Hypothalamus (tissue), 51 donors: ENCODE results near the gene TNRC6A.
"Not testable (repeated sequence)": the region's sequence is repeated elsewhere in the genome, so short reads cannot be mapped to it uniquely, and the experiment has no call there.

ENCODE experiments used
- DNase-seq, 51 donors: peaks; one replicate each; lab custom pipeline; 2025; lab: John Stamatoyannopoulos, UW

Gene TNRC6A

DNA sequence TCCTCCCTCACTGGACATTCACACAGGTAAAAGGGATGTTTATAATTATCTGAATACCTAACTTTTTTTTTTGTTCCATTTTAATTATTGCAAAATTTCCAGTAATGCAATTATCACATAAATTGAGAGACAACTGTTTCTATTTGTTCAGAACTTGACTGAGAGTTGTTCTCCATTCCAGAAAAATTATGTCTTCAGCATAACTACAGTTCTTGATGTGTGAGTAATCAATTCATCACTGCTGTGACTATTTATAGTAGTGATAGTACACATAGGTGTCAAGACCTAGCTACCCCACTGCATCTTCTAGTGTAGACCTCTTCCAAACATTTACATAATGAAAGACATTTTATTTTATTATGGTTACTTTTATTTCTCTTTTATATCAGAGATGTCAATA is 5.8 kb upstream of the TNRC6A start:
- DNase-seq = no peak

- no peak for DNase-seq
Observed at GRCh38 chr16:24728011-24728410, 1.4 kb upstream of the TNRC6A start.

- DNase-seq = peak in 2 of 51 donors; percentile 31 to 74
Observed at GRCh38 chr16:24728891-24729242, 584 bp upstream of the TNRC6A start.

DNA sequence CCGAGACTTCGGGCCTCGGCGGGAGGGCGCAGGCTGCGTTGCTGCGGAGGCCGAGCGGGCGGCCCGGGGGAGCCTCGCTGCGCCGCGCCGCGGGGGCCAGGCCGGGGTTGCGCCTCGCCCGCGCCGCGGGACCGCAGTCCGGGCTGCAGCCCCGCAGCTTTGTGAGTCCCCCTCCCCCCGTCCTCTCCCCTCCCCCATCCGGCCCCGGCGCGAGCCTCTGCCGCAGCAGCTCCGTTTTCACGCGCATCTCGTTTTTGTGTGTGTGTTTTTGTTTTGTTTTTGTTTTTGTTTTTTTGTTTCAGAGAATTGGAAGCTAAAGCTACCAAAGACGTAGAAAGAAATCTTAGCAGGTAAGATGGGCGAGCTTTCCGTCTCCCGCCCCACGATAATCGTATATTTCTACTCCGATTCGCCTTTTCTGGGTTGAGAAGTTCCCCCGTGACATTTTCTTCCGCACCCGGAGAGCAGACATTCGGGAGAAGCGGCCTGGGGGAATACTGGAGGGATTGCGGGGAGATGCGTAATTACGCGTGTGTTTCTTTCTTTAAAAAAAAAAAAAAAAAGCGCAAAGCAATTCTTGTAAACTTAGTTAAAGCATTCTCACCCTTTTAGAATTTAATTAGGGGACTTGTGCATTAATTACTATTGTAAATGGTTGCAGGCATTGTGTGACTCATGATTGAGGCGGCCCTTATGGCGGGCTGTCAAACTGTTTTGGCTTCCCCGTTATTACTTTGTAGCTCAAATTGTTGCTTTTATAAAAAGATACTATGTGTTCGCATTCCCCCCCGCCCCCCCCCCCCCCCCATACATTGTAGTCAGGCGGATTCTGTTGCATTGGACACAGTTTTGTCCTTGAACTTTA is 732 bp downstream of the TNRC6A start:
- peak in 24 of 51 donors; percentile 7 to 69 (median 31) for DNase-seq

DNA sequence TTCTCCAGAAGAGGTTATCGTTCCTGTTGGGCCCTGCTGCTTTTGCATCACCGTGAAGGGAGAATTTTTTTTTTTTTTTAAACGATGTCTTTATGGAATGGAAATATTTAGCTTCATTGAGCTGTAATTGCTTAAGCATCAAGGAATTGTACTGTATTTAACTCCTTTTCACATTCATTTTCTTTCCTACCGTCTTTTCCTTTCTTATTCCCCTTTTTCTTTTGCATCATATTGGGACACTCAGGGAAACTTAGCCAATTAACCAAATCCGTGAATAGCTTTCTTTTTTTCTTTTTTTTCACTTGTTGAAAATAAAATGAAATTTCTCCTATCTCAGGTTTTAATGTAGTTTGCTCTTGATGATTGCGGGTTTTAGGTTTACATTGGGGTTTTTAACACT is 1.5 kb downstream of the TNRC6A start:
- no peak for DNase-seq

- peak in 1 of 51 donors; percentile 3 for DNase-seq
Observed at GRCh38 chr16:24731722-24732419, 2.4 kb downstream of the TNRC6A start.

- no peak for DNase-seq
Observed at GRCh38 chr16:24734382-24734781, 4.9 kb downstream of the TNRC6A start.

DNA sequence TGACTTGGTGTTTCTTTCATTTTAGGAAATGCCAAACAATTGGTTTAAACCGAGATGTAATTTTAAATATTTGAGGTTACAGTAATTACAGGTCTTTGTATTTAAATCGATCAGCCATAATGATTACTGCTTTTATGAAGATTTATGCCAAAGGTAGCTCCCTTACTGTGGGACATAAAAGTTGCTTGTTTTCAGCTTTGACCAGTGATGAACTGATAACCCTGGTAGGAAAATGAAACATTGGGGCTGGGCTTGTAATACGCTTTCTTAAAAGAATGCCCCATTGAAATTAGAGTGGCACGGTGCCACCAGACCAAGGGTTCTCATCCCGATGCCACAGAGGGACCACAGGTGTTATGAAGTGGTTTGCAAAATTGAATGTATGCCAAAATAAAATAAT is 7.3 kb downstream of the TNRC6A start:
- DNase-seq = peak in 3 of 51 donors; percentile 3 to 5 (median 3)

GRCh38 chr16:24737391-24737871 is 8.0 kb downstream of the TNRC6A start:
- no peak for DNase-seq

- DNase-seq = no peak
Observed at GRCh38 chr16:24737916-24738594, 8.6 kb downstream of the TNRC6A start.

DNA sequence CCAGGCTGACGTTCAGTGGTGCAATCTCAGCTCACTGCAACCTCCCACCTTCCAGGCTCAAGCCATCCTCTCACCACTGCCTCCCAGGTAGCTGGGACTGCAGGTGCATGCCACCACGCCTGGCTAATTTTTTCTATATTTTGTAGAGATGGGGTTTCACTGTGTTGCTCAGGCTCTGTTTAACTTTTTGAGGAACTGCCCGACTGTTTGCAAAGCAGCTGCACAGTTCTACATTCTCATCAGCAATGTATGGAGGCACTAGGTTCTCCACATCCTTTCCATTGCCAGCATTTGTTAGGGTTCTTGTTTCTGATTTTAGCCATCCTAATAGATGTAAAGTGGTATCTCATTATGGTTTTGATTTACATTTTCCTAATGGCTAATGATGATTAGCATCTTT is 9.4 kb downstream of the TNRC6A start:
- DNase-seq = no peak

- no peak for DNase-seq
Observed at GRCh38 chr16:24741862-24742261, 12.4 kb downstream of the TNRC6A start.

- not testable (repeated sequence) for DNase-seq
Observed at GRCh38 chr16:24742610-24743009, 13.2 kb downstream of the TNRC6A start.

DNA sequence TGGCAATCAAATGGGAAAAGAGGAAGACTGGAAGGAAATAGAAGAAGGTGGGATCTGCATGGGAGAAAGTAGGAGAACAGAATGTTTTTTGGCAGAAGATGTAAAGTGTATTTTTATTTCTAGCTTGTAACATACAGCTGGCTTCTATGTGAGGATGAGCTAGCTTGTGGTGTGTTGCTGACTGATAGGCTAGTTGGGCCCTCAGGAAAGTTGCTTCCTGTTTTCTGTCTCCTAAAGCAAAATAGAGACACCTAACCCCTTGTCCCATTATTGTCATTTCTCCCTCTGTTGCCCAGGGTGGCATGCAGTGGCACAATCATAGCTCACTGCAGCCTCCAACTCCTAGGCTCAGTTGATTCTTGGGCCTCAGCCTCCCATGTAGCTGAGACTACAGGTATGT is 15.9 kb downstream of the TNRC6A start:
- DNase-seq = no peak

DNA sequence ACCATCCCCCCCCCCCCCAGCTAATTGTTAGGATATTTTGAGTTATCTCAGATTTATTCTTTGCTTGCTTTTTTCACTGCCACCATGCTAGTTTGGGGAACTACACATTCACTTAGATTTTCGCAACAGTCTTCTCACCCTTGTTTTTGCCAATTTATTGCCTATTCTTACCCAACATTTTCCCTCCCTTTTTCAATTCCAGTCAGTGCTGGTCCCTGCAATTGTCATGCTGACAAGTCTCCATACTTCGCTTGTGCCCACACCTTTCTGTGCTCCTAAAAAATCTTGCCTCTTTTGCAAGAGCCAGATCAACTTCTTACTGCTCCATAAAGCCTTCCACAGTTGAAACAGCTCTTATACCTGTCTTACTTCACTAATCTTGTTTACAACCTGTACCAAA is 16.3 kb downstream of the TNRC6A start:
- DNase-seq = no peak

GRCh38 chr16:24747441-24747840 is 18.0 kb downstream of the TNRC6A start:
- DNase-seq = no peak

DNA sequence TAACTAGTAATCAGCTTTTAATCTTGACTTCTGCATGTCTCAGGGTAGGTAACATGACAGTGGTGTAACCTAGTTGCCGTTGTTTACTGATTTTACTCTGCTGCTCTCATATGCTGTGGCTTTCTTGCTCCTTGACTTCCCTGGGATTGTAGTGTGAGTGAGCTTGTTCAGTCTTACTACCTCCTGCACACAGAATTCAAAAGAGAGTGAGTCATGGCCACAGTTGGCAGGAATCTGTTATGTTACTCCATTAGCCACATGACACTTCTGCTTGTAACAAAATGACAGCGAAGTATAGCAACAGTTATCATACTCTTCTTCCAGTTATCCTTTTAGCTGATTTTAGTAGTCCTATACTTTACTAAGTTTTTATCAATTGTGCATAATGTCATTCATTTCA is 18.8 kb downstream of the TNRC6A start:
- peak in 15 of 51 donors; percentile 4 to 61 (median 22) for DNase-seq

DNA sequence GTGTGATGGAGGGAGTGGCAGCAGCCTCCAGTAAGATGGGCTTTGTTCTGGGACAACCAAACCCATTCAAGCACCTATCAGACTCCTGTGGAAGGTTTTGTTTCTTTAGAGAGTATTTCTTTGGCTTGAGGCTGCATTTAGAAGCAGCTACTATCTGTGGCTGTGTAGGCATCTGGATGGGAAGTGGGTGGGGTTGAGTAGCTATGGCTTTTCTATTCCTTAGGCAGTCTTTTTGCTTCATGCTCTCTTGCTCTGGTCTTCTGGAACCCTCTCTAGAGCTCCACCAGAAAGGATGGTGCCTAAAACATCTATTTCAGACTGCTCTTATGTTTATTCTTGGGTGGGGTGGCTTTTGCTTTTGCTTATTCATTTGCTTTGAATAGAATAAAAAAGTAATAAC is 19.9 kb downstream of the TNRC6A start:
- no peak for DNase-seq

- not testable (repeated sequence) for DNase-seq
Observed at GRCh38 chr16:24749872-24750271, 20.4 kb downstream of the TNRC6A start.

DNA sequence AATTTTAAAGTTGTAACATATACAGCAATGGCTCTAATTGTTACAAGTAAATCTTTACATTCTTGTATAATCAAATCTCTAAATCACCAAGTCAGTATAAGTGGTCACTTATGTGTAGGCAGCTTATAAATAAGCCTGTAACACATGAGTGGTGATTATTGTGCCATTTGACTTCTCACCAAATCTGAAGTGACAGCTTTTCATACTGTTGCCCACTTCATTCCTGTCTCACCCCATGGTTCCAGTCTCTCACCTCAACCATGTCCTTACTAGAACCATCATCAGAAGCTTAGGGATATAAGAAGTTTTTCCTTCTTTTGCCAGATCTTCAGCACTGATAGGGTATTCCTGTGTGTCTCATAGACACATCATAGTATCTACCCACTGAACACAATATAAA is 23.5 kb downstream of the TNRC6A start:
- no peak for DNase-seq

GRCh38 chr16:24753437-24753836 is 24.0 kb downstream of the TNRC6A start:
- DNase-seq = no peak
